IPS-18c (cell line): ENCODE measurements around the gene STARD7.
A peak's percentile ranks its signal among the peaks of the same experiment; 100 is the strongest.
"Not testable (repeated sequence)": the region's sequence is repeated elsewhere in the genome, so short reads cannot be mapped to it uniquely, and the experiment has no call there.

ENCODE experiments used
- H3K4me3 ChIP-seq: 2 replicates; pipeline ENCODE4 v1.7.0; 2013; ENCODE audit warnings: low read depth, mild to moderate bottlenecking, low read length, moderate library complexity; ENCODE audit not compliant: insufficient read depth
- H3K9me3 ChIP-seq: one replicate; pipeline ENCODE4 v1.6.1; 2013; ENCODE audit warnings: mild to moderate bottlenecking, low read length, moderate library complexity; ENCODE audit not compliant: control insufficient read depth, insufficient read depth

STARD7 gene

GRCh38 chr2:96146881-96147592 is 61.6 kb downstream of the STARD7 start:
- H3K4me3 ChIP-seq, result no peak overlapping the region
- peaks cover 2% of the 10 kb centered on the region for H3K9me3 ChIP-seq

DNA sequence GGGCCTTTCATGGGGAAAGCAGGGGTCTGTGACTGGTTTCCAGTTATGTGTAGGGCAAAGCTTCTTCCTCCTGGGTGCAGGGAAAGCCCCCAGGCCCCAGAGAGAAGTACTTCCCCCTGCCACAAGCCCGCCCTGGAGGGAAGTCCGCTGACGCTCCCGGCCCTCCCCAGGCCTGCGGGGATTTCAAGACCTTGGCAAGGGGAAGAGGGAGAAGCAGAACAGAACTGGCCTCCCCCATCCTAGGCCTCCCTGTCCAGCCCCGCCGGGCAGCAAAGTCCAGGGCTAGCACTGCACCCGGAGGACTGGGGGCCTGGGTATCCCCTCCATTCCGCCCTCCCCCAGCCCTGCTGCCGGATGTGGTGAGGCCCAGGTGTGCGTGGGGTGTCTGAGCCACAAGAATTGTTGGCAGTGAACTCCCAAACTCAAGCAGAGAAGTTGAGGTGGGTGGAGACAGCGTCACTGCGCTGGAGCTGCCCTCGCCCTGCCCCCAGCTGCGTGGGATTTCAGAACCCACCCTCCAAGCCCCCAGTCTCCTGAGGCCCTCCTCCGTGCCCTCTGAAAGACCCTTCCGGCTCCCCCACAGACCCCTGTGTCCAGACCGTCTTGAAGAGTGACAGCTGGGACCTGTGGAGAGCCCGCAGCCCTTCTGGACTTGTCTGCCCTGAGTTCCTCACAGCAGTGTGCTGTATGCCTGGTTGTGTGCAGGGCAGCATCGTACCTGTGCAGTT is 62.3 kb downstream of the STARD7 start:
- Histone ChIP-seq H3K9me3 (peaks cover 2% of the 10 kb centered on the region), H3K4me3 (peak overlapping the region; percentile 20; the same call in 1 of the 2 replicates)

DNA sequence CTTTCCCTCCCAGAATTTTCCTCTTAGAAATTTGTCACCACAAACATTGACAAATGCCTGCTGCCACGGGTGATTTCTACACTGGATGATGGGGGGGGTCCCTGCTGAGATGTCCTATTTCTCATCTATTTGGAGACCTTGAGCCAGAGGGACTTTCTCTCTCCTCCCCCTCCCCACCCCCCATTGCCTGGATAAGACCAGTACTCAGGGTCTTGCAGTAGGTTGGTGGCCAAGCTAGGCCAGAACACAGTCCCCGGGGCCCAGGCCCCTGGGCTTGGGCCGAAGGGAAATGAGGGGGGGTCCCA is 62.8 kb downstream of the STARD7 start:
- Histone ChIP-seq H3K9me3 (peaks cover 2% of the 10 kb centered on the region), H3K4me3 (peak overlapping the region; percentile 20)

DNA sequence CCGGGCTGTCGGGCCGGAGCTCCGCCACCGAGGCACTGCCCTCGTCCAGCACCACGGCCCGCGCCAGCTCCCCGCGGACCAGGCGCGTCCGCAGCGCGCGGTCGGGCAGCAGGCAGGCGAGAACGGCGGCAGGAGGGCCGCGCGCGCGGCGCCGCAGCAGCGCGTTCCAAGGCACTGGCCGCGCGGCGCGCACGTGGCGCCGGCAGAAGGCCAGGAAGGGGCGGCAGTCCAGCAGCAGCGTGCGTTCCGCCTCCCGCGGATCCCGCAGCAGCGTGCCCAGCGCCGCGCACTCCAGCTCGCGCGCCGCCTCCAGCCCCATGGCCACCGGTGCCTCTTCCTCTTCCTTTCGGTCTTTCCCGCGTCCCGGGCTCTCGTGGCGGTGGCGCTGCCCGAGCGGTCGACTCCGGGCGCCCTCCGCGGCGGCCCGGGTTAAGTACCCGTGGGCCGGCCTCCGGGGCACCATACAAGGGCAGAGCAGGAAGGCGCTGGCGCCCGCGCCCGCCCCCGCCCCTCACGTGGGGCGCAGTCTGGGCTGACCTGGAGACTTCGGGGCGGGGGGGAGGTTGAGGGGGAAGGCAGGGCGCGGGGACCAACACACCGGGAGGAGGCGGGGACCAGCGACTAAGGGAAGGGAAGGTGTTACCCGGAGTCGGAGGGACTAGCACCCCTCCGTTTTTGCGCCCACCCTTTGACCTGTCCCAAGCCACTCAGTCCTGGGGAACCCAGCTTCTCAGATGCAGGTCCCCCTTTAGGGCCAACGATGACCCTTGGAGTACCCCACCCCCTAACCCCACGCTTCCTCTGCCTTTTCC is 63.4 kb downstream of the STARD7 start, which contains the start of gene DUSP2:
TSS of gene DUSP2 (minus strand) at position 405 of the 812 bp plus-strand sequence. CDS start at position 319, 86 bp downstream.
- Histone ChIP-seq H3K4me3 (peak within 1 kb of the TSS; percentile 49), H3K9me3 (peaks cover 2% of the 10 kb centered on the region)

GRCh38 chr2:96144481-96145035 is 64.1 kb downstream of the STARD7 start:
- peaks cover 2% of the 10 kb centered on the region for H3K9me3 ChIP-seq
- H3K4me3 ChIP-seq, result peak overlapping the region; percentile 49

GRCh38 chr2:96143848-96144480 is 64.7 kb downstream of the STARD7 start:
- H3K4me3 ChIP-seq, result peak overlapping the region; percentile 49
- H3K9me3 ChIP-seq, result peaks cover 1% of the 10 kb centered on the region

GRCh38 chr2:96143231-96143847 is 65.3 kb downstream of the STARD7 start:
- H3K4me3 ChIP-seq, result no peak overlapping the region

DNA sequence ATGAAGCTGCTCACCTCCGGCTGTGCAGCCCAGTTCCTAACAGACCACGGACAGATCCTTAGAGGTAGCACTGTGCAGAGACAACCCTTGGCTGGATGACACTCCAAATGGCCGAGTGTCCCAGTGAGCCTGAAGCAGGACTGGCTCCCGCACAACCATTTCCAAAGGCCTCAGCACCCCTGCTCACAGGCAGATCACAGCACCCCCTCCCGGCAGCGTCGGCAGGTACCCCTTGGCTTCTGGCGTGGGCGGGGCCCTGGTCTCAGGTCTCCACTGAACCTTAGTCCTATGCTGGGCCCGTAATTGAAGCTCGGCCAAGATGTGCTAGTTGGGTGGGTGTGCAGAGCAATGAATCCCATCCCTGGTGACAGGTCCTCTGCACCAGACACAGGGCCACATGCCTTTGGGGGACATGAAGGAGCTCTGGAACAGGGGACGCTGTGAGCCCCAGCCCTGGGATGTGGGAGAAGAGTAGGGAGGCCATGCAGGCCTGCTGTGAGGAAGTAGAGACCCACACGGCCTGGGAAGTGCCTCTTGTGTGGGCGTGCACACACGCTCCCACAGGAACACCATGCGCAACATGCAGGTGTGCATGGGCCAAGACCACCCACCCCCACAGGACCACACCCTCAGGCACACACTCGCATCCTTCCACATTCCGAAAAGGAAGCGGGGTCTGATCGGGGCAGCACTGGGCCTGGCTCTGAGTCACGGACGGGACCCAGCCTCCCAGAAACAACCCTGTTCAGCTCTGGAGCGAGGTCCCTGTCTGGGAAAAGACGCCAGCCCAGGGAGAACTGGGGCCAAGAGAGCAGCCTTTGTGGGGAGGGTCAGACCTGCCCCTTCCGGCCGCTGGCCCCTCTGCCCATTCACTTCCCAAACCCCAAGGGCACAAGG is 66.2 kb downstream of the STARD7 start:
- Histone ChIP-seq H3K9me3 (no peaks in the 10 kb centered on the region), H3K4me3 (no peak overlapping the region)

More at GRCh38 chr2:96143231-96143847, 65.3 kb downstream of the STARD7 start:
- no peaks in the 10 kb centered on the region for H3K9me3 ChIP-seq

DNA sequence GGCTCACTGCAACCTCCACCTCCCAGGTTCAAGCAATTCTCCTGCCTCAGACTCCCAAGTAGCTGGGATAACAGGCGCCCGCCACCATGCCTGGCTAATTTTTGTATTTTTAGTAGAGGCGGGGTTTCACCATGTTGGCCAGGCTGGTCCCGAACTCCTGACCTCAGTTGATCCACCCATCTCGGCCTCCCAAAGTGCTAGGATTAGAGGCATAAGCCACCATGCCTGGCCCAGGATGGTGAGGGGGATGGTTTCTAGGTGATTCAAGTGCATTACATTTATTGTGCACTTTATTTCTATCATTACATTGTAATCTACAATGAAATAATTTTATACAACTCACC is 67.0 kb downstream of the STARD7 start:
- H3K9me3 ChIP-seq, H3K4me3 ChIP-seq: not testable (repeated sequence)

DNA sequence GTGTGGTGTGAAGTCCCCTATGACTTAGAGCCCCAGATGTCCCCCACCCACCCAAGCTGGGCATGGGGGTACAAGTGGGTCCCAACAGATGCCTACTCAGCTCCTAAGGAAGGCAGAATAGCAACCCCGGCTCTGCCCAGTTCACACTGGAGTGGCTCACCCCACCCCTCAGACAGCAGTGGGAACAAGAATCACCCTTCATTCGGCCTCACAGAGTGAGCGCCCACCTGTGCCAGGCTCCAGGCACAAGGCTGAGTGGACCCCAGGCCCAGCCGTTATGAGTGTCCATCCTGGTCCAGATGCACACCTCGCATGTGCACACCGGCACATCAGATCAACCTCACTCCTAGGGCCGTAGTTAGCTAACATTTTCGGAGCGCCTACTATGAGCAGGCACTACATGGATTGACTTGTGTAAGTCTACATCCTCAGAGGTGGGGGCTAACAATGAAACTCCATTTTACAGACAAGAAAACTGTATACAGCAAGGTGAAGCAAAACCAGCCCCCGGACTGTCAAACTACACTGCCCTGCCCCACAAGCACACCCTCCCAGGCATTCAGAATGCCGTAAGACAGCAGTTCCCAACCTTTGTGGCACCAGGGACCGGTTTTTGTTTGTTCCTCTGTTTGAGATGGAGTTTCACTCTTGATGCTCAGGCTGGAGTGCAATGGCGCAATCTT is 67.5 kb downstream of the STARD7 start:
- H3K9me3 ChIP-seq, result no peaks in the 10 kb centered on the region
- no peak overlapping the region for H3K4me3 ChIP-seq

GRCh38 chr2:96139181-96139758 is 69.4 kb downstream of the STARD7 start:
- Histone ChIP-seq H3K4me3 (no peak overlapping the region), H3K9me3 (no peaks in the 10 kb centered on the region)

DNA sequence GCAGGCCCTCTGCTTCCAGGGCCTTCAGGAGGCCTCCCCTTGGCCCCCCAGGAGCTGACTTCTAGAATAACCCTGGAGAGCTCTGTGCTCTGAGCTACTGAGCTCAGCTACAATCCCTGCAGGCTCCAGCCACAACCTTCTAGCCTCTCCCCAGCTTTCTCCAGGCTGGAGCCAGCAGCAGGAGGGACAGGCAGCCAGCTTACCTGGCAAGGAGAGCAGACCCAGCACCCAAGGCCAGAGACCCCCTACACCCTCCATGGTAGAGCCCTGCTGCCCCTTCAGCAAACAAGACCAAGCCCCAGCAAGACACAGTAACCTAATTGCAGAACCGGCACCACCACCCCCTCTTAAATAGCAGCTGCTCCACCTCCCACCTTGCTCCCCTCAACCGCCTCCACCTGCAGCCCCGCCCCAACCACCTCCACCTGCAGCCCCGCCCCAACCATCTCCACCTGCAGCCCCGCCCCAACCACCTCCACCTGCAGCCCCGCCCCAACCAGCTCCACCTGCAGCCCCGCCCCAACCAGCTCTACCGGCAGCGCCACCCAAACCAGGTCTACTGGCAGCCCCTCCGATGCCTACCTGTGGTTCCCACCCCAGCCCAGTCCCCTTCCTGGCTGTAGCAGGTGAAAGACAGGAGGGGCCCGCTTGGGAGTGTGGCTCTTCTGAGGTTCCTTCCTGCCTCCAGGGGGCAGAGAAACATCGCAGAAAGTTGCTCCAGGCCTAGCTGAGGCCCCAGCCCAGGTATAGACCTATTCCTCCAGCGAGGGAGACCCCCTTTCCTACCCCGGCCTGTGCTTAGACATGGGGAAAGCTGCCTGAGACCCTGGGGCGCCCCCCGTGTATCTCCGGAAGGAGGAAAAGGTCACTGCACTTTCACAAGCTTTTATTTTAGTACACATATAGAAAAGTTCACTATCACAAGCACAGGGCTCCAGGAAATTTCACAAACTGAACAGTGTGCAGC is 70.2 kb downstream of the STARD7 start, which contains the start of gene ASTL:
TSS of gene ASTL (minus strand) at position 324 of the 967 bp plus-strand sequence. CDS start at position 258, 66 bp downstream.
- Histone ChIP-seq H3K9me3 (no peaks in the 10 kb centered on the region), H3K4me3 (peak within 1 kb of the TSS; percentile 3; the same call in 1 of the 2 replicates)

- Histone ChIP-seq H3K9me3 (no peaks in the 10 kb centered on the region), H3K4me3 (peak overlapping the region; percentile 3; the same call in 1 of the 2 replicates)
Measured at GRCh38 chr2:96137321-96138178, 71.1 kb downstream of the STARD7 start.
